PFSK-1 (cell line): Measurements from ENCODE around the gene RERE.

Experiments used
- FOXP2 ChIP-seq: optimal IDR thresholded peaks from 2 replicates; pipeline ENCODE3; 2011; ENCODE audit warnings: borderline replicate concordance, control low read depth, inconsistent platforms; ENCODE audit not compliant: insufficient read depth; ENCODE audit errors: extremely low read length, extremely low read depth
- POLR2AphosphoS5 ChIP-seq: IDR thresholded peaks from 2 replicates; pipeline ENCODE4 v1.6.1; 2012; ENCODE audit warnings: low read depth, mild to moderate bottlenecking, control low read depth, low read length, moderate library complexity
- SIN3A ChIP-seq: IDR thresholded peaks from 2 replicates; pipeline ENCODE4 v1.6.1; 2012; ENCODE audit warnings: mild to moderate bottlenecking, low read length, moderate library complexity, borderline replicate concordance; ENCODE audit not compliant: insufficient read depth
- TAF1 ChIP-seq: IDR thresholded peaks from 2 replicates; pipeline ENCODE4 v1.6.1; 2012; ENCODE audit warnings: low read length, control low read depth, borderline replicate concordance; ENCODE audit not compliant: insufficient read depth
- TF ChIP-seq, protein P1 (sequence below), 2 experiments: IDR thresholded peaks; 2 replicates each; pipeline versions ENCODE4 v1.6.1 to v1.8.0; 2011 to 2012; ENCODE audit warnings: low read depth in 2 of 2, low read length in 2 of 2, control low read depth in 1 of 2, inconsistent platforms in 1 of 2, mild to moderate bottlenecking in 1 of 2, moderate library complexity in 1 of 2; ENCODE audit not compliant: insufficient read depth in 1 of 2

GRCh38 chr1:8361198-8361849 is 456.1 kb downstream of the RERE start:
- TF ChIP-seq, protein P1, sequence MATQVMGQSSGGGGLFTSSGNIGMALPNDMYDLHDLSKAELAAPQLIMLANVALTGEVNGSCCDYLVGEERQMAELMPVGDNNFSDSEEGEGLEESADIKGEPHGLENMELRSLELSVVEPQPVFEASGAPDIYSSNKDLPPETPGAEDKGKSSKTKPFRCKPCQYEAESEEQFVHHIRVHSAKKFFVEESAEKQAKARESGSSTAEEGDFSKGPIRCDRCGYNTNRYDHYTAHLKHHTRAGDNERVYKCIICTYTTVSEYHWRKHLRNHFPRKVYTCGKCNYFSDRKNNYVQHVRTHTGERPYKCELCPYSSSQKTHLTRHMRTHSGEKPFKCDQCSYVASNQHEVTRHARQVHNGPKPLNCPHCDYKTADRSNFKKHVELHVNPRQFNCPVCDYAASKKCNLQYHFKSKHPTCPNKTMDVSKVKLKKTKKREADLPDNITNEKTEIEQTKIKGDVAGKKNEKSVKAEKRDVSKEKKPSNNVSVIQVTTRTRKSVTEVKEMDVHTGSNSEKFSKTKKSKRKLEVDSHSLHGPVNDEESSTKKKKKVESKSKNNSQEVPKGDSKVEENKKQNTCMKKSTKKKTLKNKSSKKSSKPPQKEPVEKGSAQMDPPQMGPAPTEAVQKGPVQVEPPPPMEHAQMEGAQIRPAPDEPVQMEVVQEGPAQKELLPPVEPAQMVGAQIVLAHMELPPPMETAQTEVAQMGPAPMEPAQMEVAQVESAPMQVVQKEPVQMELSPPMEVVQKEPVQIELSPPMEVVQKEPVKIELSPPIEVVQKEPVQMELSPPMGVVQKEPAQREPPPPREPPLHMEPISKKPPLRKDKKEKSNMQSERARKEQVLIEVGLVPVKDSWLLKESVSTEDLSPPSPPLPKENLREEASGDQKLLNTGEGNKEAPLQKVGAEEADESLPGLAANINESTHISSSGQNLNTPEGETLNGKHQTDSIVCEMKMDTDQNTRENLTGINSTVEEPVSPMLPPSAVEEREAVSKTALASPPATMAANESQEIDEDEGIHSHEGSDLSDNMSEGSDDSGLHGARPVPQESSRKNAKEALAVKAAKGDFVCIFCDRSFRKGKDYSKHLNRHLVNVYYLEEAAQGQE (IDR thresholded peaks at IDR 0.05; ENCODE audit: insufficient read depth in 1 of 2, low read depth in 2 of 2, low read length in 2 of 2): no peak
- TF ChIP-seq POLR2AphosphoS5: no peak
- TF ChIP-seq TAF1: no peak
- no peak for TF ChIP-seq SIN3A
- no peak for TF ChIP-seq FOXP2
